Ascending aorta (tissue), 2 donors: ENCODE data around the gene SS18. TPM values are rescaled to one million over a fixed set of nuclear protein-coding genes. Genes with fewer than 3 reads are reported as not detected.

Experiments
- DNase-seq, 2 donors: peaks; one replicate each; pipeline ENCODE4 v3.0.0-alpha.2; 2019; ENCODE audit warnings: low spot score in 2 of 2
- H3K27ac ChIP-seq, 2 donors: fragments of 200-600 bp; sonication (generic); one replicate each; pipeline ENCODE4 v1.5.1; 2016 to 2017; ENCODE audit warnings: mild to moderate bottlenecking in 1 of 2
- H3K27me3 ChIP-seq: fragments of 200-600 bp; sonication (generic); one replicate; pipeline ENCODE4 v1.5.1; 2017
- H3K36me3 ChIP-seq, 2 donors: fragments of 200-600 bp; sonication (generic); one replicate each; pipeline ENCODE4 v1.5.1; 2016
- H3K4me1 ChIP-seq, 2 donors: fragments of 200-600 bp; sonication (generic); one replicate each; pipeline ENCODE4 v1.5.1; 2016 to 2017; ENCODE audit warnings: mild to moderate bottlenecking in 1 of 2
- H3K4me3 ChIP-seq, 2 donors: fragments of 200-600 bp; sonication (generic); one replicate each; pipeline ENCODE4 v1.5.1; 2016 to 2017; ENCODE audit warnings: mild to moderate bottlenecking in 1 of 2
- H3K9me3 ChIP-seq, 2 donors: fragments of 200-600 bp; sonication (generic); one replicate each; pipeline ENCODE4 v1.5.1; 2016
- intact Hi-C: fragments of 100-400 bp; cut with DNase I; formaldehyde crosslinking; loops from one replicate; pipeline ENCODE4 v1.15.1; 2023
- total RNA-seq: library from RNA; depleted of rRNA; stranded (reverse); fragments of >200 nt; gene quantifications from one replicate; pipeline ENCODE4 v1.1.0, GENCODE V29; 2016
- TF ChIP-seq, protein P1 (sequence below), 3 experiments: fragments of 200-600 bp in 2 of 3; fragments of 450-650 bp in 1 of 3; sonication (generic) in 2 of 3; IDR thresholded peaks; one replicate each; pipeline ENCODE4 v1.5.1; 2016 to 2019; ENCODE audit warnings: antibody characterized with exemption in 3 of 3, mild to moderate bottlenecking in 1 of 3, moderate library complexity in 1 of 3

SS18 gene
- total RNA-seq, 1 donor from 2014 or later = 31.0 TPM

DNA sequence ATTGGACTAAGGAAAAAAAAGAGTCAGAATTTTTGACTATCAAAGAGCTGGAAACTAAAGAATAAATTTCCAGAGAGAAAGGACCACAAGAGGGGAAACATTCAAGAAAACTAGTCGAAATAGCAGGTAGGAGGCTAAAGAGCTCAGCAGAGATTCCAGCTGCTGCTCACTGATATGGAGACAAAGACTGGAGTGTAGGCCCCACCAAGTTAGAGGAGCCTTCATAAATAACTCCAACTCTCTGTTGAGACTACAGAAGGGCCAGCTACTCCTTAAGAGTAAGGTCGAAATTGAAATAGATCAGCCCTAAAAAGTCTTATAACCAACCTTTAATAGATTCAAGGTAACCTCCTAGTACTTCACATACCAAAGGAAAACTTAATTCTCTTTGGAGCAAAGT, 31.1 kb downstream of the SS18 start:
- intact Hi-C loops = no loop called here
- Histone ChIP-seq H3K27ac (no peak overlapping the region), H3K27me3 (no peaks in the 10 kb centered on the region), H3K9me3 (no peaks in the 10 kb centered on the region), H3K4me3 (no peak overlapping the region), H3K4me1 (no peaks in the 10 kb centered on the region), H3K36me3 (peaks cover 32 to 36% of the 10 kb centered on the region in 2 donors)
- no peak for DNase-seq
- TF ChIP-seq, protein P1, sequence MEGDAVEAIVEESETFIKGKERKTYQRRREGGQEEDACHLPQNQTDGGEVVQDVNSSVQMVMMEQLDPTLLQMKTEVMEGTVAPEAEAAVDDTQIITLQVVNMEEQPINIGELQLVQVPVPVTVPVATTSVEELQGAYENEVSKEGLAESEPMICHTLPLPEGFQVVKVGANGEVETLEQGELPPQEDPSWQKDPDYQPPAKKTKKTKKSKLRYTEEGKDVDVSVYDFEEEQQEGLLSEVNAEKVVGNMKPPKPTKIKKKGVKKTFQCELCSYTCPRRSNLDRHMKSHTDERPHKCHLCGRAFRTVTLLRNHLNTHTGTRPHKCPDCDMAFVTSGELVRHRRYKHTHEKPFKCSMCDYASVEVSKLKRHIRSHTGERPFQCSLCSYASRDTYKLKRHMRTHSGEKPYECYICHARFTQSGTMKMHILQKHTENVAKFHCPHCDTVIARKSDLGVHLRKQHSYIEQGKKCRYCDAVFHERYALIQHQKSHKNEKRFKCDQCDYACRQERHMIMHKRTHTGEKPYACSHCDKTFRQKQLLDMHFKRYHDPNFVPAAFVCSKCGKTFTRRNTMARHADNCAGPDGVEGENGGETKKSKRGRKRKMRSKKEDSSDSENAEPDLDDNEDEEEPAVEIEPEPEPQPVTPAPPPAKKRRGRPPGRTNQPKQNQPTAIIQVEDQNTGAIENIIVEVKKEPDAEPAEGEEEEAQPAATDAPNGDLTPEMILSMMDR (IDR thresholded peaks at IDR 0.05) = no peak

DNA sequence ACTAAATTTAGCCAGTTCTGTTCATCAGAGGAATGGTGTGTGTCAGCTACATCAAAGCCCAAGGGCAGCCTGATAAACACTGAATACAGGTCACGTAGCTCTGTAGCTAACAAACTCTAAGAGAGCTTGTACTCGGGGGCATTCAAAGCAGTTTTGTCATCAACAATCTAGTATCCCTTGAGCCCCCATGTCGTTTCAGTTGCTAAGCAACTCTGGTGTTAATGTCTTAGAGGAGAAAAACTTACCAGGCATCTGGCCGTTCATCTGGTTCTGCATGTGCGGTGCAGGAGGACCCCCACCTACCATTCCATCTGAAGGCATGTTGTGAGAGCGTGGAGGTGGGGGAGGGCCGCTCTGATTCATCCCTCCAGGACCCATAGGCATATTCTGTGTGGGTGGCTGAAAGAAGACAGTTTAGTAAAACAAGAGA, 33.1 kb downstream of the SS18 start:
- intact Hi-C loops = no loop called here
- H3K36me3 ChIP-seq = peaks cover 36 to 40% of the 10 kb centered on the region in 2 donors
- TF ChIP-seq, protein P1 (IDR thresholded peaks at IDR 0.05) = no peak
- no peaks in the 10 kb centered on the region for H3K9me3 ChIP-seq
- no peak overlapping the region for H3K4me3 ChIP-seq
- no peaks in the 10 kb centered on the region for H3K27me3 ChIP-seq
- H3K27ac ChIP-seq = no peak overlapping the region
- no peak for DNase-seq
- no peaks in the 10 kb centered on the region for H3K4me1 ChIP-seq

DNA sequence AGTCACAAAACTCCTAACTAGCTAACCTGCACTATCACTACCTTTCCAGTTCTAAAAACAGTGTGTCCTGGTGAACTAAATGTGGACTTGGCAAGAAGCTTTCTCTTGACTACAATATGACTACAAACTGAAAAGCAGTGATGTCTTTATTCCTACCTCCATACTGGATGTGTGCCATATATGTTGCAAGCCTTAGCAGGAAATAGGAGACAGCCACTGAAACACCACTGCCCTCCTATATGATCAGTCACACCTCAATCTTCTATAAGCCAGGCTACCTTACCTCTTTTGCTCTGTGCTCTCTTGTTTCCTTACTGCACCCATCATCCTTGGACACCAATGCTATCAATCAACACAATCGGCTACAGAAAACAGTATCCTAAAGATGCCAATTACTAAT, 34.1 kb downstream of the SS18 start:
- intact Hi-C loops = no loop called here
- H3K4me3 ChIP-seq = no peak overlapping the region
- peaks cover 36 to 38% of the 10 kb centered on the region in 2 donors for H3K36me3 ChIP-seq
- no peaks in the 10 kb centered on the region for H3K27me3 ChIP-seq
- H3K9me3 ChIP-seq = no peaks in the 10 kb centered on the region
- no peak overlapping the region for H3K27ac ChIP-seq
- DNase-seq = no peak
- H3K4me1 ChIP-seq = no peaks in the 10 kb centered on the region
- TF ChIP-seq, protein P1 (IDR thresholded peaks at IDR 0.05) = no peak

DNA sequence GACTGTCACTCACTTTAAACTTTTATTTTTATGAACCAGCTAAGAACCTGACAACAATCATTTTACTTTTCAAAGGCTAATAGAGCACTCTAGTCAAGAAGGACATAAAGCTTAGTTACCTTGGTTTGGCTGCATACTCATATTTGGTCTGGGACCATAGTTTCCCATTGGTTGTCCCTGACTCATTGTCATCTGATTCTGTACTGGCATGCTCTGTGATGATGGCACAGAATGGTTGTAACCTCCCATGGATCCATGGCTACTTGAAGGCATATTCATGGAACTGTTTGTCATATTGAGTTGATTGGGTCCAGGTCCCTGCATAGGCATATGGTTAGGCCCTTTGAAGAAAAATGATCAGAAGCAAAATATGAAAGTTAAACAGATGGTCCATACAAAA, 37.9 kb downstream of the SS18 start:
- no peak overlapping the region for H3K27ac ChIP-seq
- TF ChIP-seq, protein P1 (IDR thresholded peaks at IDR 0.05) = no peak
- H3K27me3 ChIP-seq = no peaks in the 10 kb centered on the region
- peaks cover 38 to 42% of the 10 kb centered on the region in 2 donors for H3K36me3 ChIP-seq
- no peaks in the 10 kb centered on the region for H3K4me1 ChIP-seq
- H3K4me3 ChIP-seq = no peak overlapping the region
- H3K9me3 ChIP-seq = no peaks in the 10 kb centered on the region
- no peak for DNase-seq
- intact Hi-C loops = no loop called here

DNA sequence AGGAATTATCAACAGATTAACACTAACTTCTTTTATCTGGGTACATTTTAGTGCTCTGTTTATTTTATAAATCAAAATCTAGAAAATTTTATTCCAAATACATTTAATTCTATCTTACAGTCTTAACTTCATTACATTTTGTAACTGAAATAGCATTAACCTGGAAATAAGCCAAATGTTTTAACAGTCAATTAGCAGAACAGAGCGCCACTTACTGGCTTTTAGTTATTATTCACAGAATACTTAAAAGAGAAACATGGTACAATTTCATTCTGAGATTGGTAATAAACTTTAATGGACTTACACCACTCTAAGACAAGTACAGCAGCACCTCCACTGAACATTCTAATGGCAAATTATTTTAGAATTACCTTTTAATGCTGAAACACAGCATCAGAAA, 38.6 kb downstream of the SS18 start:
- intact Hi-C loops = no loop called here
- no peak for DNase-seq

More for the DNA sequence above, 38.6 kb downstream of the SS18 start:
- no peaks in the 10 kb centered on the region for H3K9me3 ChIP-seq
- H3K27ac ChIP-seq = no peak overlapping the region
- no peak overlapping the region for H3K4me3 ChIP-seq
- H3K36me3 ChIP-seq = peaks cover 35% of the 10 kb centered on the region in 2 donors
- TF ChIP-seq, protein P1 (IDR thresholded peaks at IDR 0.05) = no peak
- H3K4me1 ChIP-seq = no peaks in the 10 kb centered on the region
- no peaks in the 10 kb centered on the region for H3K27me3 ChIP-seq
